ENCODE results near the gene KIF18B.
A peak's percentile ranks its signal among the peaks of the same experiment; 100 is the strongest.

The KIF18B gene

GRCh38 chr17:44933824-44934744 is 13.5 kb downstream of the KIF18B start:
- DNase-seq = no peak

- no peak for DNase-seq
These were observed 14.8 kb downstream of the KIF18B start for GRCh38 chr17:44932787-44933097.

- no peak for DNase-seq
These were observed 15.3 kb downstream of the KIF18B start for GRCh38 chr17:44932096-44932786.

- no peak for DNase-seq
These were observed 16.2 kb downstream of the KIF18B start for GRCh38 chr17:44931376-44931775.

GRCh38 chr17:44930667-44931066 is 16.9 kb downstream of the KIF18B start:
- no peak for DNase-seq

- no peak for DNase-seq
These were observed 18.4 kb downstream of the KIF18B start for GRCh38 chr17:44928950-44929720.

GRCh38 chr17:44928136-44928535 is 19.4 kb downstream of the KIF18B start:
- no peak for DNase-seq

GRCh38 chr17:44927696-44928095 is 19.9 kb downstream of the KIF18B start:
- no peak for DNase-seq

GRCh38 chr17:44926821-44927525 is 20.6 kb downstream of the KIF18B start:
- DNase-seq = no peak

- DNase-seq = no peak
These were observed 21.6 kb downstream of the KIF18B start for GRCh38 chr17:44925731-44926697.

GRCh38 chr17:44924107-44924544 is 23.4 kb downstream of the KIF18B start:
- DNase-seq = no peak

- DNase-seq = peak; percentile 62
These were observed 24.7 kb downstream of the KIF18B start for GRCh38 chr17:44922746-44923470.

- no peak for DNase-seq
These were observed 25.4 kb downstream of the KIF18B start for GRCh38 chr17:44922136-44922535.

GRCh38 chr17:44921122-44921882 is 26.3 kb downstream of the KIF18B start:
- peak; percentile 89 for DNase-seq

GRCh38 chr17:44920565-44920940 is 27.0 kb downstream of the KIF18B start:
- peak; percentile 35 for DNase-seq

GRCh38 chr17:44919885-44920564 is 27.5 kb downstream of the KIF18B start:
- DNase-seq = peak; percentile 91

- no peak for DNase-seq
These were observed 28.2 kb downstream of the KIF18B start for GRCh38 chr17:44919411-44919810.

GRCh38 chr17:44918006-44918405 is 29.6 kb downstream of the KIF18B start:
- DNase-seq = no peak

- no peak for DNase-seq
These were observed 30.1 kb downstream of the KIF18B start for GRCh38 chr17:44917456-44917855.

Data from eye (tissue), 1 donor.